WI38 (cell line): Measurements from ENCODE around the gene C10orf95.

Experiments used
- H3K4me3 ChIP-seq: 2 replicates; pipeline ENCODE4 v1.5.1; 2011; ENCODE audit warnings: low read depth, mild to moderate bottlenecking, control low read depth, low read length
- CTCF ChIP-seq: IDR thresholded peaks from 2 replicates; pipeline ENCODE4 v1.5.1; 2012; ENCODE audit warnings: low read depth, mild to moderate bottlenecking, control low read depth, low read length

C10orf95 gene

GRCh38 chr10:102437515-102437914, 13.8 kb downstream of the C10orf95 start:
- no peak for TF ChIP-seq CTCF
- no peak overlapping the region for H3K4me3 ChIP-seq

- no peak overlapping the region for H3K4me3 ChIP-seq
- no peak for TF ChIP-seq CTCF
Measured at GRCh38 chr10:102436312-102436711, 15.0 kb downstream of the C10orf95 start.

- TF ChIP-seq CTCF: no peak
- H3K4me3 ChIP-seq: no peak overlapping the region; the same call in 1 of the 2 replicates
Measured at GRCh38 chr10:102435529-102436233, 15.7 kb downstream of the C10orf95 start.

- TF ChIP-seq CTCF: no peak
- no peak overlapping the region for H3K4me3 ChIP-seq
Measured at GRCh38 chr10:102435133-102435497, 16.2 kb downstream of the C10orf95 start.

- no peak overlapping the region for H3K4me3 ChIP-seq
- TF ChIP-seq CTCF: no peak
Measured at GRCh38 chr10:102434394-102435132, 16.8 kb downstream of the C10orf95 start.

GRCh38 chr10:102433619-102434046, 17.7 kb downstream of the C10orf95 start:
- no peak overlapping the region for H3K4me3 ChIP-seq
- TF ChIP-seq CTCF: no peak
